H9 (cell line): Measurements from ENCODE around the gene DMWD. TPM values are rescaled to one million over a fixed set of nuclear protein-coding genes. Genes with fewer than 3 reads are reported as not detected.

Experiments
- DNase-seq: peaks from one replicate; pipeline ENCODE4 v3.0.0-alpha.2; 2017
- H2AFZ ChIP-seq: one replicate; pipeline ENCODE4 v1.6.1; 2013; ENCODE audit warnings: mild to moderate bottlenecking, low read length, control low read depth, moderate library complexity
- H2AK5ac ChIP-seq: 2 replicates; pipeline ENCODE4 v1.6.1; 2013; ENCODE audit warnings: low read length, control low read depth, mixed read lengths; ENCODE audit not compliant: insufficient read length
- H2BK120ac ChIP-seq: one replicate; pipeline ENCODE4 v1.6.1; 2013; ENCODE audit warnings: low read depth, mild to moderate bottlenecking, low read length, control low read depth, inconsistent platforms; ENCODE audit not compliant: poor library complexity, severe bottlenecking
- H2BK12ac ChIP-seq: 2 replicates; pipeline ENCODE4 v1.6.1; 2013; ENCODE audit warnings: low read length, control low read depth, mixed read lengths, low read depth; ENCODE audit not compliant: insufficient read length
- H2BK15ac ChIP-seq: 2 replicates; pipeline ENCODE4 v1.6.1; 2013; ENCODE audit warnings: low read depth, low read length, control low read depth
- H2BK20ac ChIP-seq: one replicate; pipeline ENCODE4 v1.6.1; 2013; ENCODE audit warnings: low read depth, mild to moderate bottlenecking, low read length, control low read depth, inconsistent platforms; ENCODE audit not compliant: poor library complexity, severe bottlenecking
- H2BK5ac ChIP-seq: 2 replicates; pipeline ENCODE4 v1.6.1; 2013; ENCODE audit warnings: low read length, control low read depth, mixed read lengths; ENCODE audit not compliant: insufficient read length
- H3K14ac ChIP-seq: 2 replicates; pipeline ENCODE4 v1.6.1; 2013; ENCODE audit warnings: low read length, control low read depth; ENCODE audit not compliant: insufficient read depth
- H3K18ac ChIP-seq: 2 replicates; pipeline ENCODE4 v1.6.1; 2013; ENCODE audit warnings: low read depth, mild to moderate bottlenecking, mixed read lengths, low read length, control low read depth; ENCODE audit not compliant: insufficient read length
- H3K23ac ChIP-seq: 2 replicates; pipeline ENCODE4 v1.6.1; 2013; ENCODE audit warnings: low read length, control low read depth, mixed read lengths, low read depth; ENCODE audit not compliant: insufficient read length
- H3K23me2 ChIP-seq: 2 replicates; pipeline ENCODE4 v1.6.1; 2013; ENCODE audit warnings: low read depth, mild to moderate bottlenecking, mixed read lengths, low read length, control low read depth; ENCODE audit not compliant: insufficient read length, poor library complexity, severe bottlenecking
- H3K27ac ChIP-seq: 2 replicates; pipeline ENCODE4 v1.5.1; 2013; ENCODE audit warnings: low read length, control low read depth, mixed read lengths, low read depth; ENCODE audit not compliant: insufficient read length
- H3K27me3 ChIP-seq: 2 replicates; pipeline ENCODE4 v1.6.1; 2013; ENCODE audit warnings: low read length, control low read depth, inconsistent platforms; ENCODE audit not compliant: insufficient read depth
- H3K4ac ChIP-seq: 2 replicates; pipeline ENCODE4 v1.6.1; 2013; ENCODE audit warnings: low read depth, mild to moderate bottlenecking, control low read depth, inconsistent platforms, low read length, moderate library complexity
- H3K4me1 ChIP-seq: 2 replicates; pipeline ENCODE4 v1.6.1; 2013; ENCODE audit warnings: low read length, control low read depth, inconsistent platforms; ENCODE audit not compliant: insufficient read depth
- H3K4me2 ChIP-seq: 2 replicates; pipeline ENCODE4 v1.6.1; 2013; ENCODE audit warnings: low read length, control low read depth, mixed read lengths; ENCODE audit not compliant: insufficient read length, insufficient read depth
- H3K56ac ChIP-seq: 2 replicates; pipeline ENCODE4 v1.6.1; 2013; ENCODE audit warnings: low read depth, mild to moderate bottlenecking, mixed read lengths, low read length, control low read depth; ENCODE audit not compliant: insufficient read length
- H3K79me1 ChIP-seq: 2 replicates; pipeline ENCODE4 v1.6.1; 2013; ENCODE audit warnings: low read depth, mild to moderate bottlenecking, moderate library complexity, low read length, control low read depth, inconsistent platforms; ENCODE audit not compliant: insufficient read depth, poor library complexity, severe bottlenecking
- H3K79me2 ChIP-seq: 2 replicates; pipeline ENCODE4 v1.6.1; 2013; ENCODE audit warnings: low read length, control low read depth, inconsistent platforms; ENCODE audit not compliant: insufficient read depth
- H3K9ac ChIP-seq: 2 replicates; pipeline ENCODE4 v1.6.1; 2013; ENCODE audit warnings: low read length, control low read depth, mixed read lengths; ENCODE audit not compliant: insufficient read length; ENCODE audit errors: extremely low read depth
- H3K9me3 ChIP-seq: one replicate; pipeline ENCODE4 v1.6.1; 2013; ENCODE audit warnings: low read depth, low read length, inconsistent platforms; ENCODE audit not compliant: control insufficient read depth
- H3T11ph ChIP-seq: one replicate; pipeline ENCODE4 v1.6.1; 2013; ENCODE audit warnings: mild to moderate bottlenecking, low read length, control low read depth, inconsistent platforms
- H4K20me1 ChIP-seq: one replicate; pipeline ENCODE4 v1.6.1; 2013; ENCODE audit not compliant: control insufficient read depth, insufficient read length, insufficient read depth
- H4K5ac ChIP-seq: 2 replicates; pipeline ENCODE4 v1.6.1; 2013; ENCODE audit warnings: low read depth, mild to moderate bottlenecking, mixed read lengths, low read length, control low read depth; ENCODE audit not compliant: insufficient read length
- H4K8ac ChIP-seq: replicated peaks from 2 replicates; pipeline ENCODE4 v1.6.1; 2013; ENCODE audit warnings: low read length, control low read depth, mixed read lengths, low read depth; ENCODE audit not compliant: insufficient read length
- H4K91ac ChIP-seq: 2 replicates; pipeline ENCODE4 v1.6.1; 2013; ENCODE audit warnings: low read depth, mild to moderate bottlenecking, moderate library complexity, mixed read lengths, low read length, control low read depth; ENCODE audit not compliant: insufficient read length
- H3K27ac Mint-ChIP-seq, 3 experiments: 2 replicates in 2 of 3; 3 replicates in 1 of 3; pipeline ENCODE4 v1.8.0; 2020 to 2021; ENCODE audit warnings: mixed read lengths in 3 of 3, mild to moderate bottlenecking in 1 of 3, moderate library complexity in 1 of 3
- H3K27me3 Mint-ChIP-seq: 2 replicates; pipeline ENCODE4 v1.8.0; 2021; ENCODE audit warnings: low read depth, mild to moderate bottlenecking, moderate library complexity, mixed read lengths
- H3K36me3 Mint-ChIP-seq, 3 experiments: 2 replicates in 2 of 3; 3 replicates in 1 of 3; pipeline ENCODE4 v1.8.0; 2020 to 2021; ENCODE audit warnings: low read depth in 3 of 3, mixed read lengths in 3 of 3; ENCODE audit not compliant: insufficient read depth in 1 of 3
- H3K4me1 Mint-ChIP-seq, 2 experiments: 2 replicates each; pipeline ENCODE4 v1.8.0; 2020; ENCODE audit warnings: mixed read lengths in 2 of 2
- H3K4me3 Mint-ChIP-seq, 2 experiments: 2 replicates in 1 of 2; 3 replicates in 1 of 2; pipeline ENCODE4 v1.8.0; 2020 to 2021; ENCODE audit warnings: mild to moderate bottlenecking in 2 of 2, mixed read lengths in 2 of 2, moderate library complexity in 1 of 2
- H3K9me3 Mint-ChIP-seq, 2 experiments: 2 replicates in 1 of 2; 3 replicates in 1 of 2; pipeline ENCODE4 v1.8.0; 2020; ENCODE audit warnings: mild to moderate bottlenecking in 2 of 2, mixed read lengths in 2 of 2, moderate library complexity in 1 of 2
- CTCF ChIP-seq: fragments of 200-600 bp; sonication (generic); conservative IDR thresholded peaks from 3 replicates; pipeline ENCODE4 v1.8.0; 2021; ENCODE audit warnings: antibody characterized with exemption, mild to moderate bottlenecking
- WGBS: extraction: QIAGEN DNeasy Blood & Tissue Kit; methylation state at CpG from one replicate; pipeline ENCODE4 v1.1.7; 2013; ENCODE audit warnings: missing lambda C conversion rate, low lambda C conversion rate, mixed read lengths; ENCODE audit not compliant: insufficient read length; ENCODE audit errors: extremely low coverage; 5-methylcytosine and 5-hydroxymethylcytosine counted together
- total RNA-seq: library from RNA; stranded (reverse); gene quantifications from 2 replicates; pipeline ENCODE4 v1.2.1, GENCODE V29; 2021

DMWD gene
- total RNA-seq, 1 experiment from 2014 or later = 75.1 TPM

DNA sequence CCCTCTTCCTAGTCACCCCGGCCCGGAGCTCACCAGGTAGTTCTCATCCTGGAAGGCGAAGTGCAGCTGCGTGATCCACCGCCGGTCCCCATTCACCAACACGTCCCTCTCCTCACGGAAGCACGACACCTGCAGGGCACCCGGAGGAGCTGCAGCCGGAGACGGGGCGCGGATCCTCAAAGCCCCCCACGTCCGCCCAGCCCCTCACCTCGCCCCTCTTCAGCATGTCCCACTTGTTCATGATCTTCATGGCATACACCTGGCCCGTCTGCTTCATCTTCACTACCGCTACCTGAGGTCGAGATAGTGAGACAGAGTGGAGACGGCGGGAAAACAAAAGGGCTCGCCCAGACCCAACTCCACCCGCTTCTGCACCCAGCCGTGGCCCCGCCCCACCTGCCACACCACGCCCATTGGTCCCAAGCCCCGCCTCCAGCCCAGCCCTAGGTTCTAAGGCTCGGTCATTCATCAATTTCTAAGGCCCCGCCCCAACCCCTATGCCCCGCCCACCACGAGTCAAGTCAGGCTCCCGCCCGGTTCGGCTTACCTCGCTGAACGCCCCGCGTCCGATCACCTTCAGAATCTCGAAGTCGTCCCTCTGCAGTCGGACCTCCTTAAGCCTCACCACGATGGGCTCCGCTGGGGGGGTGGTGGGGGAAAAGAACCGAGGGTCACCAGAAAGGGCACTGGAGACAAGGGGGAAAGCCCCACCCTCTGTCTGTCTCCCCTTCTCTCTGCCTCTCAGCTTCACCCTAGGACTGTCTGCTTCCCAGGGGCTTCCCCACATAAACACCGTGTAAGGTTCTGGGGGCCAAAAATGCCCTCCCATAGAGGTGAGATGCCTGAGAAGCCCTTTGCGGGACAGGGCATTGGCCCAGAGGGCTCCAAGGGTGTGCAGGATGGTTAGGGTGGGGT, 13.2 kb downstream of the DMWD start:
- no peak overlapping the region for H2BK15ac ChIP-seq
- peaks cover 6% of the 10 kb centered on the region for H3K23me2 ChIP-seq
- peak; percentile 97 for DNase-seq
- Mint-ChIP-seq H3K27me3 (peaks cover 18% of the 10 kb centered on the region), H3K27ac (peak overlapping the region in 1 of 3 experiments; percentile 95; a peak in 4 of 7 replicates), H3K4me1 (peaks cover 25 to 45% of the 10 kb centered on the region in 2 experiments), H3K9me3 (no peaks in the 10 kb centered on the region), H3K36me3 (peaks cover 13 to 45% (median 38%) of the 10 kb centered on the region in 3 experiments; a peak in 6 of 7 replicates), H3K4me3 (peak overlapping the region; percentile 64 to 80)
- H2BK12ac ChIP-seq = no peak overlapping the region
- no CpG with 5 or more reads among the region's 48 CpGs for WGBS
- H2AK5ac ChIP-seq = no peak overlapping the region
- H4K20me1 ChIP-seq = no peaks in the 10 kb centered on the region
- H3K79me1 ChIP-seq = no peaks in the 10 kb centered on the region
- no peaks in the 10 kb centered on the region for H3K9me3 ChIP-seq
- H3K4me2 ChIP-seq = peak overlapping the region; percentile 63
- H3K14ac ChIP-seq = no peak overlapping the region
- H4K5ac ChIP-seq = no peak overlapping the region
- H3K18ac ChIP-seq = no peak overlapping the region
- no peak overlapping the region for H3K23ac ChIP-seq
- no peak overlapping the region for H3T11ph ChIP-seq
- no peak overlapping the region for H2AFZ ChIP-seq
- H3K56ac ChIP-seq = no peak overlapping the region
- no peak overlapping the region for H2BK120ac ChIP-seq
- H3K4me1 ChIP-seq = peaks cover 3% of the 10 kb centered on the region; the same call in 1 of the 2 replicates
- H2BK5ac ChIP-seq = no peak overlapping the region
- H4K8ac ChIP-seq = no peak overlapping the region
- no peak overlapping the region for H3K27ac ChIP-seq
- no peak overlapping the region for H3K9ac ChIP-seq
- no peak overlapping the region for H4K91ac ChIP-seq
- peak; percentile 87 for TF ChIP-seq CTCF
- no peaks in the 10 kb centered on the region for H3K79me2 ChIP-seq
- H3K4ac ChIP-seq = no peak overlapping the region
- no peak overlapping the region for H2BK20ac ChIP-seq
- H3K27me3 ChIP-seq = no peaks in the 10 kb centered on the region; the same call in 1 of the 2 replicates
